ENCODE results near the gene PPP4R1. TPM values are rescaled to one million over a fixed set of nuclear protein-coding genes. Genes with fewer than 3 reads are reported as not detected.

PPP4R1 gene
- total and polyA plus RNA-seq, 2 of the 4 experiments (the other 2 are of a cell fraction): 80.6 to 123 TPM

DNA sequence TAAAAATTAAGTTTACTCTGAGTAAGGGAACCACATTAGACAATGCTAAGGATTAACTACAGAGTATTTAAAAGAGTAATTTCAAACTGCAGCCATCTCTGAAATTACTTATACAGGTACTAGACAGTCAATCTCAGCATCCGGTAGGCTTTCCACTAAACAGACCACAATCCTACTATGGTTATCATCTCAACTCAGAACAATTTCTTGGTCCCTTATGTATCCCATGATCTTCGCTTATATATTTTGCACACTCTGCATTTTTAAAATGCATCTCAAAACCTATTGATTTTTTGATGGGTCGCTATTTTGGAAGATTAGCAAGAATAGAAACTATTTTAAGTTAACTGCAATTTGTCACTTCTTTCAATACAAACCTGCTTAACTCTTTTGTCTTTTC is 1.4 kb downstream of the PPP4R1 start:
- Histone ChIP-seq H4K20me1 (ENCODE audit: insufficient read depth, low read length) (peaks cover 51% of the 10 kb centered on the region), H2AFZ (replicated peaks; ENCODE audit: low read length, poor library complexity) (no peak overlapping the region), H3K4me3 (ENCODE audit: insufficient read depth, low read depth, low read length) (peak overlapping the region; percentile 81), H3K36me3 (ENCODE audit: control insufficient read depth, insufficient read depth, low read length) (peaks cover 6% of the 10 kb centered on the region), H3K18ac (ENCODE audit: low read depth, low read length) (no peak overlapping the region), H2BK20ac (ENCODE audit: low read depth, low read length) (no peak overlapping the region), H3K9me1 (ENCODE audit: insufficient read depth, low read length) (peaks cover 18% of the 10 kb centered on the region), H3K27me3 (ENCODE audit: control insufficient read depth, insufficient read depth, low read length) (no peaks in the 10 kb centered on the region), H3K9ac (ENCODE audit: low read depth, low read length) (peak overlapping the region; percentile 78; the same call in 1 of the 2 replicates), H3K4ac (ENCODE audit: low read depth, low read length) (no peak overlapping the region), H4K5ac (ENCODE audit: low read depth, low read length) (no peak overlapping the region), H3K79me1 (ENCODE audit: low read depth in 1 of 2, low read length in 2 of 2) (peaks cover 13 to 50% of the 10 kb centered on the region in 2 experiments; a peak in 3 of 4 replicates), H2AK5ac (ENCODE audit: low read depth, low read length) (no peak overlapping the region), H3K23ac (ENCODE audit: low read depth, low read length) (no peak overlapping the region; the same call in 1 of the 2 replicates), H3K4me1 (ENCODE audit: control insufficient read depth, insufficient read depth, low read length) (peaks cover 19% of the 10 kb centered on the region), H3K9me3 (ENCODE audit: control insufficient read depth, insufficient read depth, low read length) (no peaks in the 10 kb centered on the region), H3K56ac (ENCODE audit: extremely low read depth, insufficient read depth, low read length) (peak overlapping the region; percentile 90; the same call in 1 of the 2 replicates), H4K8ac (ENCODE audit: low read depth in 2 of 2, low read length in 2 of 2) (no peak overlapping the region), H3K27ac (ENCODE audit: insufficient read depth, low read length) (no peak overlapping the region; the same call in 1 of the 2 replicates), H2AK9ac (replicated peaks; ENCODE audit: low read depth, low read length, poor library complexity) (no peak overlapping the region), H3K14ac (replicated peaks; ENCODE audit: low read depth, low read length) (peak overlapping the region; percentile 93; the same call in 1 of the 2 replicates), H3K4me2 (ENCODE audit: low read depth, low read length) (peak overlapping the region; percentile 92), H4K91ac (ENCODE audit: insufficient read depth, low read depth, low read length) (no peak overlapping the region), H2BK5ac (ENCODE audit: low read depth, low read length, poor library complexity, severe bottlenecking) (peak overlapping the region; percentile 55), H2BK120ac (ENCODE audit: low read depth, low read length) (no peak overlapping the region), H2BK15ac (ENCODE audit: low read depth, low read length) (no peak overlapping the region)
- ChIA-PET CTCF (interaction anchor here (1.0 kb wide), 2 partner anchors 36 to 326 kb away, joined by 3 read pairs; no protein-coding TSS in a partner anchor), POLR2A (ENCODE audit: unreplicated experiment) (no interaction called here)
- ATAC-seq (ENCODE audit: low read depth) (no peak), DNase-seq (no peak)
- no TSS peak for BruUV-seq (replicated peaks)
- dilution Hi-C loops (cut with HindIII; ENCODE audit: low sequenced_read_pairs, unreplicated experiment): no loop called here
- intact Hi-C loops (cut with micrococcal nuclease): loop anchor here (1.0 to 2.0 kb wide), 5 partner anchors 60 to 338 kb away; no protein-coding TSS in a partner anchor
- no CpG with 5 or more reads among the region's 3 CpGs for WGBS, 2 experiments (ENCODE audit: extremely low coverage in 2 of 2, insufficient read length in 1 of 2)
- in situ Hi-C loops (cut with MboI; ENCODE audit: low sequenced_read_pairs): no loop called here
- TF ChIP-seq POLR2A (IDR thresholded peaks at IDR 0.05; ENCODE audit: low read depth, low read length) (no peak), RCOR1 (IDR thresholded peaks at IDR 0.05; ENCODE audit: insufficient replicate concordance, low read length) (no peak), MAZ (IDR thresholded peaks at IDR 0.05; ENCODE audit: borderline replicate concordance, low read depth, low read length) (no peak), MAFK (IDR thresholded peaks at IDR 0.05; ENCODE audit: low read depth, low read length) (peak; percentile 92), NFE2L2 (IDR thresholded peaks at IDR 0.05; ENCODE audit: low read depth, low read length) (no peak)
- TF ChIP-seq, protein P1, sequence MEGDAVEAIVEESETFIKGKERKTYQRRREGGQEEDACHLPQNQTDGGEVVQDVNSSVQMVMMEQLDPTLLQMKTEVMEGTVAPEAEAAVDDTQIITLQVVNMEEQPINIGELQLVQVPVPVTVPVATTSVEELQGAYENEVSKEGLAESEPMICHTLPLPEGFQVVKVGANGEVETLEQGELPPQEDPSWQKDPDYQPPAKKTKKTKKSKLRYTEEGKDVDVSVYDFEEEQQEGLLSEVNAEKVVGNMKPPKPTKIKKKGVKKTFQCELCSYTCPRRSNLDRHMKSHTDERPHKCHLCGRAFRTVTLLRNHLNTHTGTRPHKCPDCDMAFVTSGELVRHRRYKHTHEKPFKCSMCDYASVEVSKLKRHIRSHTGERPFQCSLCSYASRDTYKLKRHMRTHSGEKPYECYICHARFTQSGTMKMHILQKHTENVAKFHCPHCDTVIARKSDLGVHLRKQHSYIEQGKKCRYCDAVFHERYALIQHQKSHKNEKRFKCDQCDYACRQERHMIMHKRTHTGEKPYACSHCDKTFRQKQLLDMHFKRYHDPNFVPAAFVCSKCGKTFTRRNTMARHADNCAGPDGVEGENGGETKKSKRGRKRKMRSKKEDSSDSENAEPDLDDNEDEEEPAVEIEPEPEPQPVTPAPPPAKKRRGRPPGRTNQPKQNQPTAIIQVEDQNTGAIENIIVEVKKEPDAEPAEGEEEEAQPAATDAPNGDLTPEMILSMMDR (conservative IDR thresholded peaks at IDR 0.05; ENCODE audit: low read depth, low read length): no peak
- TF ChIP-seq, protein P2, sequence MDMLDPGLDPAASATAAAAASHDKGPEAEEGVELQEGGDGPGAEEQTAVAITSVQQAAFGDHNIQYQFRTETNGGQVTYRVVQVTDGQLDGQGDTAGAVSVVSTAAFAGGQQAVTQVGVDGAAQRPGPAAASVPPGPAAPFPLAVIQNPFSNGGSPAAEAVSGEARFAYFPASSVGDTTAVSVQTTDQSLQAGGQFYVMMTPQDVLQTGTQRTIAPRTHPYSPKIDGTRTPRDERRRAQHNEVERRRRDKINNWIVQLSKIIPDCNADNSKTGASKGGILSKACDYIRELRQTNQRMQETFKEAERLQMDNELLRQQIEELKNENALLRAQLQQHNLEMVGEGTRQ (IDR thresholded peaks at IDR 0.05; ENCODE audit: low read depth, low read length): no peak
